ENCODE data around the gene KCNIP4. TPM values are rescaled to one million over a fixed set of nuclear protein-coding genes. Genes with fewer than 3 reads are reported as not detected.

KCNIP4 gene
- total RNA-seq, 1 donor from 2014 or later: 16.7 TPM

DNA sequence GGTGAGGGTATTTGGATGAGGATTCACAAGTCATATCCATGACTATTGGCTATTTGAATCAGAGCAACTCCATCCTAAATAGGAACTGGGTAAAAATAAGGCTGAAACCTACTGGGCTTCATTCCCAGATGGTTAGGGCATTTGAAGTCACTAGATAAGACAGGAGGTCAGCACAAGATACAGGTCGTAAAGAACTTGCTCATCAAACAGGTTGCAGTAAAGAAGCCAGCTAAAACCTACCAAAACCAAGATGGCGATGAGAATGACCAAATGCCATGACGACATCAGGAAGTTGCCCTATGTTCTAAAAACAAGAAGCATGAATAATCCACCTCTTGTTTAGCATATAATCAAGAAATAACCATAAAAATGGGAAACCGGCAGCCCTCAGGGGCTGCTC lies 1023.4 kb downstream of the KCNIP4 start:
- DNase-seq (ENCODE audit: low spot score in 2 of 2): no peak
- FAIRE-seq: no peak

DNA sequence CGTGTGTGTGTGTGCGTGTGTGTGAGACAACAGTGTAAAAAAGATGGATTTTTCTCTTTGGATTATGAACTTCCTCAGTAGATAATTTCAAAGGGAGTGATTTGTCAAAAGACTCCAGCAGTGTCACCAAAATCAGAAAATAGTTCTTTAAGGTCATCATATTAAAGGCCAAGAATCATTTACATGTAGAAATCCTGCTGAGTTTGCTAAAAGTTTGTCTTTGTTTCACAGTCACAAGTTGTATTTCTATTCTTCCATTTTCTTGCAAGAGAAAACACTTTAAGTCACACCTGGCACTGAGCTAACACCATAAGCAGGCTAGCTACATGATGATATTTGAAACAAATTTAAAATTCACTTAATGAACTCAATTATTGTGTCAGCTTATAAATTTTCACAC lies 1025.6 kb downstream of the KCNIP4 start:
- no peak for DNase-seq (ENCODE audit: low spot score in 2 of 2)
- no peak for FAIRE-seq

DNA sequence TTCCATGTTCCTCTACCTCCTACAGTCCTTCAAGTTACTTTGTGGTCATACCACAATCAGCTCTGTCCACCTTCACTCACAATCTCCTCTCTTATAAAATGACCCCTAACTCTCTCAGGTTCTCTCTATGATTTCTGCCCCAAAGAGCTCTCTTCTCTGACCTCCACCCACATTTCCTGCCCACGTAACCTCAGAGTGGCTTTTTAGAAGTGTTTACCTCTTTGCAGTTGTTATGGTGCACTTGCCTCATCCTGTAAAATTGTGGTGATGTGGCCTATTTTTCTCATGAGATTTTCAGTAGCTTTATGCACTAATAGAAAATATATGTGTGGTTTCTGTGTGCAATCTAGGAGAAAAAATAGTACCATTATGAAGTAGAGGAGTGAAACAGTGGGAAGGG lies 1032.5 kb downstream of the KCNIP4 start:
- no peak for FAIRE-seq
- DNase-seq (ENCODE audit: low spot score in 2 of 2): no peak

DNA sequence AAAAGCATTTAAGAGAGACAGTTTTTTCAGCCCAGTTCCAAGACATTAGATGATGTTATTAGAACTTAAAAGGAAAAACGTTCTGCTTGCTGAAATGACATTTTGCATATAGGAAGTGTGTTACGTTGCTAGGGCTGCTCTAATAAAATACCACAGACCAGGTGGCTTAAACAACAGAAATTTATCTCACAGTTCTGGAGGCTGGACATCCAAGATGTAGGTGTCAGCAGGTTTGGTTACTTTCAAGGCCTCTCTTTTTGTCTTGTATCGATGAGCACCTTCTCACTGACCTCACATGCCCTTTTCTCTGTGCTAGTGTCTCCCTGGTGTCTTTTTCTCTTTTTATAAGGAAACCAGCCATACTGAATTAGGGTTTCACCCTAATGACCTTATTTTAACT lies 1043.6 kb downstream of the KCNIP4 start:
- DNase-seq (ENCODE audit: low spot score in 2 of 2) (no peak), FAIRE-seq (no peak)

DNA sequence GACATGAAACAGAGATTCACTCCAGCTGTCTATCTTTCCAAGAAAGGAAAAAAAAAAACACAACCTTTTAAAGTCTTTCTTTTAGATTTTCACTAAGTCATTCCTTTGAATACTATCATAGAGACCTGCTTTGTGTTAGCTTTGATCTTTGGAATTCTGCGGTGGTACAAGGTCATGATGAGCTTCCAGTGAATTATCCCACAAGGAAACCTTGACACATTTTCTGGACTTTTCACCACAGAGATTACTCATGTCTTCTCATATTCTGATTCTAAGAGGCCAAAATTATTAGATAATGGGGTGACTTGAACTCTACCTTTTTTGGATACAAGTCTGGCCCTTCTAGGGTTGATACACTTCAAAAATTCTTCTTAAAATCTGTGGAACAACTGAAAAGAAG lies 1046.7 kb downstream of the KCNIP4 start:
- no peak for DNase-seq (ENCODE audit: low spot score in 2 of 2)
- FAIRE-seq: no peak

DNA sequence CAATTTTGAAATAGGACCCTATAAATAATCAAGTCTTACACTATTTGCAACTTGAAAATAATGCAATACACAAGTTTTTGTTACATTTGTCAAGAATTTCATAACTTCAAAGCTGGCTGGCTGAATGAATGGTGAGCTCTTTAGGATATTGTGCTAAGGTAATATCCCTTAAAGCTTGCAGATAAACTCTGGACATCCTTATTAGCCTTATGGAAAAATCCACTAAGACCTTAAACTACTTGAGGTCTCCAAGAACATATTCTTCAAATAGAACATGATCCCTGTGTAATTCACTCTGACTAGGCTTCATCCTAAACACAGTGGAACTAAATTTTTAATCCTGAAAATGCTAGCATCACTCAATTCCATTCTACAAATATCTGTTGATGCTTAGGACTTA lies 1049.0 kb downstream of the KCNIP4 start:
- no peak for DNase-seq (ENCODE audit: low spot score in 2 of 2)
- FAIRE-seq: no peak

DNA sequence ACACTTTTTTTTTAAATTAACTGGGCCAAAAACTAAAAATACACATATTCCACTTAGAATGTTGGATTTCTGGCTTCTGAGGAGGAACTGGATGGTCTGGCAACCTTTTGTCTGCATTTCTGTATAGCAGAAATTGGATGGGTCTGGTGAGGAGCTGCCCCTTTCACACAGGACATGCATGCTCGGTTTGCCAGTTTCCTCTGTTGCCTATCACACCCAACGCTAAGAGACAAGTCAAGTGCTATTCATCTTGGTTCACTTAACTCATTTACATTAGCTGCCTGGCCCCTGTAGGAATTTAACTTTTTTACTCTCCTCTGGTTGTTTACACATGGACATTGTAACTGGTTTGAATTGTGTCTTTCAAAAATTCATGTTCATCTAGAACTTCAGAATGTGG lies 1052.6 kb downstream of the KCNIP4 start:
- FAIRE-seq (no peak), DNase-seq (ENCODE audit: low spot score in 2 of 2) (no peak)

DNA sequence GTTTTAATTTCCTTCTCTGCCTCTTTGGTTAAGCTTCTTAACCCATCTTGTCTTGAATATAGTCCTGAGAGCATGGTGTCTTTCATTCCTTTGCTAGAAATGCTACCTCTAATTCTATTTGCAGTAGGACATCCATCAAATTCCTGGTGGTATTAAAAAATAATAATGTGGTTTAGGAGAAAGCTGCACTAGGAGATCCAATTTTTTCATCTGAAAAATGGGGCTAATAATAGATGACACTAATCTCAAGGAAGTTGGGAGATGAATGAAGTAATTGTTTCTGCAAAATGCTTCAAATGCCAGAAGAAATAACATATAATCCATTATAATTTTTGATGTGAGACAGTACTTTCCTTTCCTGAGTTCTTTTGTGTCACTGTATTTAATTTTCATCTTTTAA lies 1053.4 kb downstream of the KCNIP4 start:
- FAIRE-seq: no peak
- DNase-seq (ENCODE audit: low spot score in 2 of 2): no peak

DNA sequence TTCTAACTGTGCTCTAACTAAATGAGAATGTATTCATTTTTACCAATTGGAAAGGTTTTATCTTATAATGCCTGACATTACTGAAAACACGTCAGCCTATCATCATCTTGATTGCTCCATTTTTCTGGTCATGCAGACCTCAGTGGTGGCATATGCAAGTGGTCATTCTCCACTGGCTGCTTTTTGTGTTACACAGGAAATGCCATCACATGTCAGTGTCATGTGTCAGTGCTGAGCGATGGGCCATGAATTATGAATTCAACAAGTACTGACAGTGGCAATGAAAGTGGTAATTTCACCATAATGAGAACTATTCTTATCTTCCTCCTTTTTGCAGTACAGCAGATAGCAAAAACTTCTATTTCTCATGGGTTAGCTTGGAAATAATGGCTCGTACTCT lies 1057.8 kb downstream of the KCNIP4 start:
- DNase-seq (ENCODE audit: low spot score in 2 of 2): no peak
- FAIRE-seq: no peak

DNA sequence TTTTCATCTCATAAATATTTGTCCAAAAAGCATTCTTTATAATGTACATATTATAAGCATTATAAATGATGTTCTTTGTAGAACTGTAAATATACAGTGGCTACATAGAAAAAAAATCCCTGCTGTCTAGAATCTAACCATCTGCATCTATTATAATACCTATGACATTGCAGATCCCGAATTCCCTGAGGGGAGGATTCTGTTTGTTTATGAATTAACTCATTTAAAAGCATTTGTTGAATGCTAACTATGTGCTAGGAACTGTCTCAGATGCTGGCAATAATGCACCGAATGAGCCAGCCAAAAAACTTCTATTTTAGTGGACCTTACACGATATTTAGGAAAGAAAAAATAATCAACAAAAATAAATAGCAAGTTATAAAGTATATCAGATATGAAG lies 1058.7 kb downstream of the KCNIP4 start:
- FAIRE-seq (no peak), DNase-seq (ENCODE audit: low spot score in 2 of 2) (no peak)

DNA sequence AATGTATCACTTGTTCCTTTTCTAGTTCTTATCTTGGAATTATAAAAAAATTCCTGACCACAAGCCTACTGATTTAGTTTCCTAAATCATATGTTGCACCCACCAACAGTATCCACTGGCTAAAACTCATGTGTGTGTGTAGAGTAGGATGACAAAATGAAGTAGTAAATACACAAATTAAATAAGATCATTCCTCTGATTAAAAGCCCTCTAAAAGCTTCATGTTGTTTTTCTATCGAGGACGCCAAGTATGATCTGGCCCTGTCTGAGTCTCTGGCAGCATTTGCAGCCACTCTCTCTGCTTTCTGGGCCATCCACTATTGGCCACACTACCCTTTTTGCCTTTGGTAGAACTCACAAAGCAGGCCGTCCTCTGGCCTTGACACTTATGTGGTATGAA lies 1064.9 kb downstream of the KCNIP4 start:
- DNase-seq (ENCODE audit: low spot score in 2 of 2) (no peak), FAIRE-seq (no peak)

DNA sequence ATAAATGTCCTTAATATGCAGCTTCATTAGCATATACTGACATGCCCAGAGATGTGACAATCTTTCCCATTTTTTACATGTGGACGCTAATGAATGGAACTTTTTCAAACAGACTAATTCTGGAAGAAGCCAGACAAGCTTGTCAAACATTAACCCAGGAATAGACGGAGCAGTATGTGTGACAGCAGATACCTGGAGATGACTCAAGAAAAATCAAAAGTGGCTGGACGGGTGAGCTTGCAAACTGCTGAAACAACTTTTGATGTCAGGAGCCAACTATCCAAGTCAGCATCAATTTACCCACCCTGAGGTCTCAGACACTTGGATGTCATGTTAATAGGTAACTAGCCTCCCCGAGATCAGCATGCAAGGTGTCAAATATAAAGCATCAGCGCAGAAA lies 1065.3 kb downstream of the KCNIP4 start:
- FAIRE-seq: no peak
- no peak for DNase-seq (ENCODE audit: low spot score in 2 of 2)

DNA sequence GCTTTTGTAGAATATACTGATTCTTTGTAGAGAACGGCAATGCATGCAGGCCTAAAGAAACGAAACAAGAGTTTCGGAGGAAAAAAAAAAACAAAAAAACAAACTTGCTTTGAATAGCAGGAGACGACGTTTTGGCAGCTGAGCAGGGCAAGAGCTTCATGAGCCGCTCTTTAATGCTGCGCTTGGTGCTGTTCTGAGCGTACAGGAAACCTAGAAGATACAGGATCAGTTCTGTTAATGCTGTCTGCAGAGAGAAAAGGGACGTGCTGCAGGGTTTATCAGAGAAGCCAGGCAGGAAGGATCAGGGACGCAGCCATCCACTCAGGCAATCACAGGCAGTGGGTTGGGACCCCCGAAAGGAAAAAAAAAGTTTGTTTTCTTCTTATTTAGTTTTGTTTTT lies 1066.1 kb downstream of the KCNIP4 start:
- DNase-seq (ENCODE audit: low spot score in 2 of 2) (no peak), FAIRE-seq (no peak)

DNA sequence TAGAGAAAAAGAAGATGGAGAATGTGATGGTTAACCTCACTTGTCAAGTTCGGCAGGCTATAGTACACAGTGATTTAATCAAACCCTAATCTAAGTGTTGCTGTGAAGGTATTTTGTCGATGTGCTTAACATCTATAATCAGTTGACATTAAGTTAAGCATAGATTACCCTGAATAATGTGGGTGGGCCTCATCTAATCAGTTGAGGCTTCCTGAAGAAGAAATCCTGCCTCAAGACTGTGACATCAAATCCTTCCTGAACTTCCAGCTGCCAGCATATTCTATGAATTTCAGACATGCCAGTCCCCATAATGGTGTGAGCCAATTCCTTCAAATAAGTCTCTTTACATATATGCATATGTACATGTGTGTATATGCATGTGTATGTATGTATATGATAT lies 1066.9 kb downstream of the KCNIP4 start:
- FAIRE-seq (no peak), DNase-seq (ENCODE audit: low spot score in 2 of 2) (no peak)

DNA sequence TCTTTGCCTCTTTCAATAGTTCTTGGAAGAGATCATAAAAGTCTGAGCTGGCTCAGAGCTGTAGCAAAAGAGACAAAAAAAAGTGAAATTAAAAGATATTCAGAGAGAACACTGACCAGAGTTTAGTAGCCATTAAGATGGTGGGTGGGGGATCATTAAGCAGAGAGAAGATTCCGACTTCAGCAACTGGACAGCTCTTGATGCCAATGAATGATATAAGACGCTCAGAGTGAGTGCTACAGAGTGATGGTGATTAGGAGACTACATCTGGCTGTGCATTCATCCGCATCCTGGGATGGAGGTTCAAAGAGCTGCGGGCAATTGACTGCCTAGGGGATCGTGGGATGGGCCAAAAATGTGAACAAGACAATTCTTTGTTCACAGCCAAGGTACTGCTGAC lies 1069.8 kb downstream of the KCNIP4 start:
- DNase-seq (ENCODE audit: low spot score in 2 of 2): no peak
- no peak for FAIRE-seq

DNA sequence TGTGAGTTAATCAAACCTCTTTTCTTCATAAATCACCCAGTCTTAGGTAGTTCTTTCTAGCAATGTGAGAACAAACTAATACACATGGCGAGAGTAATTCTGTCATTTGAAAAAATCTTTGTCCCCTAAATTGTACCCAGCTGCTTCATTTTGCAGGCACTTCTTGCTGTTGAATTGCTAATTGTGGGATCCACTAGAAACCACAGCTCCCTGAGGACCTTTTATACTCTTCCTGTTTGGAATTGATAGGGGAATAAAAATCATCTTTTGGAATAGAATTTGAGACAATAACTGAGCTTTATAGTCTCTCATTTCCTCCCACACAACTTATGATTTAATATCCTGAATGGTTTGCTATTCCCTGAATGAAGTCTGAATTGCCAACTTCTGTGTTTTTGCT lies 1078.1 kb downstream of the KCNIP4 start:
- FAIRE-seq (no peak), DNase-seq (ENCODE audit: low spot score in 2 of 2) (no peak)

DNA sequence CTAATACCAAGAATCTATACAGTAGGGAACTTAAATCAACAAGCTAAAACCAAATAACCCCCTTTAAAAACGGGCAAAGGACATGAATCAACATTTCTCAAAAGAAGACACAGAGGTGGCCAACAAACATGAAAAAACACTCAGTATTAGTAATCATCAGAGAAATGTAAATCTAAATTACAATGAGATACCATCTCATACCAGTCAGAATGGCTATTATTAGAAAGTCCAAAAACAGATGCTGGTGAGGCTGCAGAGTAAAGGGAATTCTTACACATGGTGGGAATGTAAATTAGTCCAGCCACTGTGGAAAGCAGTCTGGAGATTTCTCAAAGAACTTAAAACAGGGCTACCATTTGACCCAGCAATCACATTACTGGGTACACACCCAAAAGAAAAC lies 1080.5 kb downstream of the KCNIP4 start:
- DNase-seq (ENCODE audit: low spot score in 2 of 2) (no peak), FAIRE-seq (no peak)

DNA sequence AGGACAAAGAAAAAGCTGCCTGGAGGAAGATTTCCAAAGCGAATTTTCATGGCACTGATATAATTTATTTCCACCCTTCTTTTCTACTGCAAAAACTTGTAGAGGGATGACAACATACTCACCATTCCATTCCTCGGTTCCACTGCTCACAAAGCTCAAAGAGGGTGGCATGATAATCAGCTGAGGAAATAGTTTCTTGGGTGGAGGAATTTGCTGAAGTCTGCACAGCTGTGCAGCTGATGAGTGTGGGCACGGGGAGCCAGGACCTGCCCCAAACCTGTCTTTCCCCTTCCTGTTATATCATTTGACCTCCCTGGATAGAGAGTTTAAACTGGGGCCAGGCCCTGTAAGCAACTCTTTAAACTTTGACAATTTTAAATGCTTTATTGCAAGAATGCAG lies 1087.7 kb downstream of the KCNIP4 start:
- FAIRE-seq: no peak
- no peak for DNase-seq (ENCODE audit: low spot score in 2 of 2)

DNA sequence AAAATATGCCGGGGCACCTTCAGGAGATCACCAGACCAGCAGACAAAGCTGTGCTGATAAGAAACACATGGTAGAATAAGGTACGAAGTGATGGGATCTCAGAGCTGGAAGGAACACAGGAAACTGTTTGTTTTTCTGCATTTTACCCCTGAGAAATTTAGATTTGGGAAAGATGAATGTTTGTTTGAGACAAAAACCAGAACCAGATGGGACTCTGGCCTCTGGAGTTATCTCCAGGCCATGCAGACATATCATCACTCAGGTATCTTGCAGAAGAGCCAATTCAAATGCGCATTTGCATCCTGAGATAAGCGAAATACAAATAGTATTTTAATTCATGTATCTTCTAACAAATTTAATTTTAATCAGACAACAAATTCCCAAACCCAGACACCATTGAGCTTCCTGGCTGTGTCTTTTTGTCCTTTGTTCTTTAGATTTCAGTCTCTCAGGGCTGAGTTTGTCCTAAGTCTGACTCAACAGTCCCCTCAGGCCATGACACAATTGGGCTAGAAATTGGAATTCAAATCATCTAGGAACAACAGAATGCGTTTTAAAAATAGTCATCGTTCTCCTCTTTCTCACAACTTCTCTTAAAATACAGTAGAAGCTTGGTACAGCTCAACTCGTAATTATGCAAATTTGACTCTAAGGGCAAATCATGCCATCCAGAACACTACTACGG lies 1089.3 kb downstream of the KCNIP4 start:
- DNase-seq (ENCODE audit: low spot score in 2 of 2): no peak
- no peak for FAIRE-seq

DNA sequence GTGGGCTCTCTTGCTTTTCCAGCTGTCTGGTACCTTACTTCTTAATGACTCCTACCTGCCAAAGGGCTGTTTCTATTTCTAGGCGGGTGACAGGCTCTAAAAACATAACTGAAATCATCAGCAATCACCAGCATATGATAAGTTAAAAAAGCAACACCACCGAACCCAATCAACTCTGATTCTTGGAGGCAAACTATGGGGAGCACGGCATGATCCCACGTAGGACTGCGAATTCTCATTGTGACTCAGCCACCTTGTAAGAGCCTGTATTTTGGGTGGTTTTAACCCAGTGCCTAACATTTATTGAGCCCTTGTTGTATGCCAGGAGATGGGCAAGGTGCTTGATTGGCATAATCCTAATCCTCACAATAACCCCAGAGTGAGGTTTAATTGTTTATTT lies 1091.5 kb downstream of the KCNIP4 start:
- FAIRE-seq (no peak), DNase-seq (ENCODE audit: low spot score in 2 of 2) (no peak)

DNA sequence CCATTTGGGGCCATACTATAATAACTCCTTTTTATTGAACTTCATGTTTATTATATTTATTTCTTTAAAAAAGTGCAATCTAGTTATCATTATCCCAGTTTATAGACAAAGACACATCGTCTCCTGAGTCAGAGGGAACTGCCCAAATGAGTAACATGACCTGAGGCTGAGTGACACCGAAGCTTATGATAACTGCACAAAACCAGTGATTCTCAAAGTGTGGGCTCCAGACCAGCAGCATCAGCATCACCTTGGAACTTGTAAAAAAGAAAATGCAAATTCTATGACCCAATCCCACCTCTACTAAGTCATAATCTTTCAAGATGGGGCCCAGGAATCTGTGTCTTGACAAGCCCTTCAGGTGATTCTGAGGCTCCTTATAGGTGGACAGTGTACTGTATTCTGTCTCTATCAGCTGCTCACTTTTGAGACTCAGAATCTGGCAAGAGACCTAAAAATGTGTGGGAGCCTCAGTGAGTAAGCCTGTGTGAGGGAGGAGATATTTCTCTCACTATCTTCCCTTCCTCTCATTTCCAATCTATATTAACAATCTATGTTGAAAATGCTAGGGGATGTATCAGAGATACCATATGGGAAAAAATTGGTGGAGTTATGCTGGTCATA lies 1101.3 kb downstream of the KCNIP4 start:
- no peak for FAIRE-seq

DNA sequence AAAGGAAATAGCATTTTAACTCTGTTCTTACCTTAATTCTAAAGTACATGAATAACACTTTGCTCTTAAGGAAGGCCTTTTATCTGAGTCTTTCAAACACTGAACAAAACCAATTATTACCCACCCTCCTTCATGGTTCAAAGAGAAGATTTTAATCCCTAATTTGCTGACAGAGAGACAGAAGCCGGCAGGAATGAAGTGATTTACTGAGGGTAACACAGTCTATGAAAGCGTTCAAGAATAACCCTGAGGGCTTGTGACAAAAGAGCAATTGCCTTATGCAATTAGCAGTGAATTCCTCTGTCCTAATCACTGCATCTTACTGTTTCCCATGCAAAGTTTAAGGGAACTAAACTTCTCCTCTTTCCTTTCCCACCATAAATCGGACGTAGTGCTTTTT lies 1104.3 kb downstream of the KCNIP4 start:
- FAIRE-seq (no peak), DNase-seq (ENCODE audit: low spot score in 2 of 2) (no peak)

More for the DNA sequence above, 1101.3 kb downstream of the KCNIP4 start:
- DNase-seq (ENCODE audit: low spot score in 2 of 2): no peak

All from frontal cortex (tissue), 4 donors.